ENCODE measurements around the gene CREB3L1.
A peak's percentile ranks its signal among the peaks of the same experiment; 100 is the strongest.

Gene CREB3L1

DNA sequence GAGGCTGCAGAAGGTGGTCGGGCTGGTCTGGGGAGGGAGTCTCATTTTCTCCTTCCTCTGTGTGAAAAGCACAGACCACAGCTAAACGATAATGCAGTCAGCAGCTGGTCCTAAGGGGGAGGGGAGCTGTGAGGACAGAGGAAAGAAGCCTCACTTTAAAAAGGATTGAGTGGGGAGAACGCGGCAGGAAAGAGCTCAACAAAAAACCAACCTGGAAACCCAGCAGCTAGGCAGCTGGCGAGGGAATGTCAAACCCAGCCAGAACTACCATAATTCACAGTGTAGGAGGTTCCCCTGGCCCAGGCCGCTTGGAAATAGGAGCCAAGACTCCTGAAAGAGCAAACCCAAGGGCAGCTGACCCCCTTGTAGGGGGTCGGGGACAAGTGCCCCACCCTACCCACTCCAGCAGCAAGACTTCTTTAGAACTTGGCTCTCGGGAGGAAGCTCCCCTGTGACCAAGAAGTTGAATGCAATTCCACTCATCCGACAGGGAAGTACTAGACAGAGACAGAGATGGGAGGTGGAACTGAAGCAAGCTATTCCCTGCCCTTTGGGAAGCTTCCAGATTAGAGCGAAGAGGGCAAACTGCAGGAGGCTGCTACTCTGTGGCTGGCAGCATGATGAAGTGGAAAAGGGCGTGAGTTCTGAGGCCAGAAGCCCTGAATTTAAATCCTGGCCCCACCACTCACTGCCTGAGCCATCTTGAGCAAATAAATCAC is 53.3 kb downstream of the CREB3L1 start:
- DNase-seq, result no peak

DNA sequence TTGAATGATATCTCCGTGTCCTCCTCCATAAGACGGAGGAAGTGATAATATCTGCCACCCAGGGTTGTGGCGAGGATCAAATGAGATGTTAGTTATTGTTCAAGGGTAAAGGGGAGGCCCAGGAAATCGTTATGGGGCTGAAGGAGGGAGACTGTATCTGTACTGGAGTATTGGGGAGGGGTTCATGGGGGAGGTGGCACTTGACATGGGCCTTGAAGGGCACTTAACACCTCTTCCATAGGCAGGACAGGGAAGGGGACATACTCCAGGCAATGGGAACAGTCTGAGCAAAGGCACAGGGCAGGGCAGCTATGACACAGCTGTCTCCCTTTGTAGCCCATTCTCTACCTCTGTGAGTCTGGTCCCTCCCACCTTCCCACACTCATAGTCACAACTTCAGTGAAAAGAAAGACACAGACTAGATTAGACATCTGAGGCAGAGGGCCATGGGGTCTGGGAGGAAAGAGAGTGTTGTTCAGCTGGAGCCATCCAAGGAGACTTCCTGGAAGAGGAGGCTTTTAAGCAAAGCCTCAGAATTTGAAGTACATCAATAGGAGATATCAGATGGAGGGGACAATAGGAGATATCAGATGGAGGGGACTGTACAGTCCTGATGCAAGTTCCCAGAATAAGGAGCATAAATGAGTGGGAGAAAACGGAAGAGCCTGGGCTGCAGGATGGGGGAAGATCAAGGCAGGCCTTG is 54.0 kb downstream of the CREB3L1 start:
- no peak for DNase-seq

DNA sequence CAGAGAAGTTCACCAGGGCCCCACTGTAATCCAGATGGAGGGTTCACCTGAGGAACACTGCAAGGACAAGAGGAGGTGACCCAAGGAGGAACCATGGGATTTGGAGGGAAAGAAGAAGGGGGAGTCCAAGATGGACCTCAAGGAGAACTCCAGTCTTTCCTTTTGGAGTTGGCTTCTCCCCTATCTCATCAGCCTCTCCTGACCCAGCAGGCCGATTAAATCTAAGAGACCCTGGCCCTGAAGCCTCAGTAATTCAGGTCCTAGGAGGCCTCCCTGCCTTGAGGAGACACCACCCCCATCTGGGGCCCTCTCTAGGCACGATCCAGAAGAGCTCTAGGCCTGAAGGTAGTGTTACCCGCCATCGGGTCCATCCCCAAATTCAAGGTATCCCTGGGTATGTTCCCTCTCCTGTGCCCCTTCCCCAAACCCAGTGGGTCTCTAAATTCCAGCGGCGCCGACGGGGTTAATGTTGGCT is 54.7 kb downstream of the CREB3L1 start:
- no peak for DNase-seq

DNA sequence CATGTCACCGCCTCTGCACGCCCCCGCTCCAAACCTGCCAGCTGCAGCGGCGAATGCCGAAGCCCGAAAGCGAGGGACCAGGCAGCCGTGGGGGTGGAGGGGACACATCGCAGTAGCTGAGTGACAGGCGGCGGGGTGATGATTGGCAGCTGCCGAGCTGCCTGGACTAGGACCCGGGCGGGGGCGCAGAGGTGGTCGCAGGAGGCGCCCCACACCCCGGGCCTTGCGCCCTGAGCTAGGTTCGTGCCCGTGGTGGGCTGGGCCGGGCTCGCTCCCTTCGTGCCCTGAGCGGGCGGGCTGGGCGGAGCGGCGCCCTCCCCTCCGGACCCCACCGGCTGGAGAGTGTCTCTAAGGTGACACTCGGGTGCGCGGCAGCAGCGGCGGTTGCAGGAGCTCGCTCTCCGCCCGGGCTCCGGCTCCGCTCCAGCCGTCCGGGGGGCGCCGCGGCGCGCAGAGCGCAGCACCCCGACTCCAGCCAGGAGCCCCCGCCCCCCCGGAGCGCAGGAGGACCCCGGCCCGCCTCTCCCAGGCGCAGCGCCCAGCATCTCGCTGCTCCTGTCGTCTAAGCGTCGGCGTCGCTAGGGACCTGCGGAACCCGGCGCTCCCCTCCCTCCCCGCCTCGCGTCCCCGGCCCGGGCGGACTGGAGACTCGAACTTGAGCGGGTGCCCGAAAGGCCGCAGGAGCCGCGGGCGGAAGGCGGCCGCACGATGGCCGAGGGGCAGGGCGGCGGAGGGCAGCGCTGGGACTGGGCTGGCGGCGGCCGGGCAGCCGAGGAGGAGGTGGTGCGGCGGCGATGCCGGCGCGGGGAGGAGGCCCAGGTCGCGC is 55.3 kb downstream of the CREB3L1 start:
- no peak for DNase-seq

DNA sequence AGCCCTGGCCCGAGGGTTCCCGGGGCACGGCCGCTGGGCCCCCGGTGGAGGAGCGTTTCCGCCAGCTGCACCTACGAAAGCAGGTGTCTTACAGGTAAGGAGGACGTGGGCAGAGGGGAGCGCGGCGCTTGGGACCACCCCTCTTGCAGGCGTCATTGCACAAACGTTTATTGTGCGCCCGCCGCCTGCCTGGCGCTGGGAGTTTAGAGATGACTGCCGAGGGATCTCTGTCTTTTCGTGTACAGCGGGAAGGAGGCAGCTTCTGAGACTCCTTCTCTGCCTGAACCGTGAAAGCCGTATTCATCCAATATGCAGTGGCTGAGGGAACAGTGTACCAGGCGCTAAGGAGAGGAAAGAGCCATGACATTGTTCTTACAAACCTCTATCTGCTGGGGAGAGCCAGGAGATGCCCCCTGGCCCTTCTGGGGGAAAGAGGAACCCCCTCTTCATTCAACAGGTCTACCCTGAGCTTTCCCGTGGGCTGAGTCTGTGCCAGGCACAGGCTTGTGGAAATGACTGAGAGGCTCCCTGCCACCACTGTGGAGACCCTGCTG is 56.0 kb downstream of the CREB3L1 start:
- DNase-seq, result no peak

DNA sequence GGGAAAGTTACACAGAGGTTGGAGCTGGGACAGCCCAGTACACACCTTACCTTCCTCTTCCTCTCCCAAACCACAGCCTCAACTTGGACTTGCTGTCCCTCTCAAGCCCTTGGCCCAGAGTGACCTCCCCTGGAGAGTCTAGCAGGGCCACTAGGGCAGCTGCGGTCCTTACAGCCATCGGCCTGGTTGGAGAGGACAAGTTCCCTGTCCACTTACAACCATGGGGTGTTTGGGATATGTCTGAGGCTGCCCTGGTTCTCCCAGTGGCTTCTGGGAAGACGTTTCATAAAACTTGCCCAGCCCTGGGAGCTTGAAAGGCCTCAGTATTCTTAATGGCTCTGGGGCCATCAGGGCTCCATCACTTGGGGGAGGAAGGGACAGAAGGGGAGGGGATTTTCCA is 56.7 kb downstream of the CREB3L1 start:
- DNase-seq, result no peak

DNA sequence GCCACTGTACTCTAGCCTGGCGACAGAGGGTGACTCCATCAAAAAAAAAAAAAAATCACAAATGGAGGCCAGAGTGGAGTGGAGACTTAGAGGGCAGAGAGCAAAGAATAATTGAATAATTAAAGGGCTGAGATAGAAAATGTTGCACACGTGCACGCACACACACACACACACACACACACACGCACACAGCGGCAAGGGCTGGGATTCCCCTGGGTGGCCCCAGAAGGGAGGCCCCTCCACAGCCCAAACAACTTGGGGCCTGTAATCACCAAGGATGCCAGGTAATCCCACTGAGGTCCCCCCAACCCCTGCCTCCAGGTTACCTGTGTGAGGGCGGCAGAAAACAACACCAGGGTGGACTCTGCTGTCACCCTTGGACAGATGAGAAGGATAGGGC is 57.8 kb downstream of the CREB3L1 start:
- no peak for DNase-seq

DNA sequence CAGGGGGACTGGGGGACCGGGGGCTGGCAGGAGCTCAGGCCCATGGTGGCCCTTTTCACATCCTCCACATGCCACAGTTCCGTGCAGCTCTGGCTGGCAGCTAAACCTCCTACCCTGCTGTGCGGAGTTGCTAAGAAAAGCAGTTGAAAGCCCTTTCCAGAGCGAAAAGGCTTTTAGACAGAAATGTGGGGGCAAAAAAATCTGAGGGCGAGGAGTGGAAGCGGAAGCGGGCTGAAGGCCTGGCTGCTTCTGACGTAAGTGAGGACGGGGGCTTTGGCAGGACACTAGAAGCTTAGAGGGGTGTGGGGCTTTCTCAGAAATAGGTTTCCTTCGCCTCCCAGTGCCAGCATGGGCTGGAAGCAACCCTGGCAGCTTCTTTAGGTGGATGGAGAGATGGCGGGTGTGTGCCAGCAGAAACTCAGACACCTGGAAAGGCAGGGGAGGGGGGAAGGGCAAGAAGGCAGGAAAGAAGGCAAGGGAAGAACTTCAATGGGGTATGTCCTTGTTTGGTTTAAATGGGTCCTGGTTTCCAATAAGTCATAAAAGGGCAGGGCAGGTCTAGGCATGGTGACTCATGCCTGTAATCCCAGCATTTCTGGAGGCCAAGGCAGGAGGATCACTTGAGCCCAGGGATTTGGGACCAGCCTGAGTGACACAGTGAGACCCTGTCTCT is 58.6 kb downstream of the CREB3L1 start:
- no peak for DNase-seq

DNA sequence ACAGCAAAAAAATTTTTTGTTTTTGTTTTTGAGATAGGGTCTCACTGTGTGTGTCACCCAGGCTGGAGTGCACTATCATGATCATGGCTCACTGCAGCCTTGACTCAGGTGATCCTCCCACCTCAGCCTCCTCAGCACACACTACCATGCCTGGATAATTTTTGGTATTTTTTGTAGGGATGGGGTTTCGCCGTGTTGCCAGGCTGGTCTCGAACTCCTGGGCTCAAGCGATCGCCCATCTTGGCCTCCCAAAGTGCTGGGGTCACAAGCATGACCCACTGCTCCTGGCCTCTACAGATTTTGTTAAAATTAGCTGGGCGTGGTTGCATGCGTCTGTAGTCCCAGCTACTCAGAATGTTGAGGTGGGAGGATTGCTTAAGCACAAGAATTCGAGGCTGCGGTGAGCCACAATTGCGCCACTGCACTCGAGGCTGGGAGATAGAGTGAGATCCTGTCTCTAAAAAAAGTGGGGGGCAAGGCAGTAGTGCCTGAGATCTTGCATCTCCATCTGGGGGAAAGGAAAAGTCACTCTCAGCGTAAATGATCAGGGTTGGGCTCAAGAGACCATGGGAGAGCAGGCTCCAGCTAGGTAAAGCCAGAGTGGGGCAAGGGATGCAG is 59.2 kb downstream of the CREB3L1 start:
- no peak for DNase-seq

DNA sequence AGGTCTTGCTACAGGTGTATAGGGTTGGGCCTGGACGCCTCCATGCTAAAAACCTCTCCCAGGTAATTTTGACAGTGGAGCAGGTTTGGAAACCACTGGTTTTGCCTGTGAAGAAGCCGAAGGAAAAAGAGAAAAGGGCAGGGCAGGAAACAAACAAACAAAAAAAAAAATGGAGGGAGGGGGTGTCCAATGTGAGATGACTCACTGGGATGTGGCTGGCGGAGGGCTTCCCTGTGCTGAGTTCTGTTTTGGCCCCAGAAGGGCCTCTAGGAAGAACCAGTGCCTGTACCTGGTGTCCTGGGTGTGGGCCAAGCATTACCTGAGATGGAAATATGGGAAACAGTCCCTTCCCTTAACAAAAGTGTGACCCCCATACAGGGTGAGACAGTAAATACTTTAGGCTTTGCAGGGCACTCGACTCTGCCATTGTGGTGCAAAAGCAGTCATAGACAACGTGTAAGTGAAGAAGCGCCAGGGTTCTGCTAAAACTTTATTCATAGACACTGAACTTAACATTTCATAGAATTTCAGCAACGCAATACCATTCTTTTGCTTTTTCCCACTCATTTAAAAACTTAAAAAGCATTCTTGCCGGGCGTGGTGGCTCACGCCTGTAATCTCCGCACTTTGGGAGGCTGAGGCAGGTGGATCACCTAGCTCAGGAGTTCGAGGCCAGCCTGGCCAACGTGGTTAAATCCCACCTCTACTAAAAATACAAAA is 60.3 kb downstream of the CREB3L1 start:
- no peak for DNase-seq

DNA sequence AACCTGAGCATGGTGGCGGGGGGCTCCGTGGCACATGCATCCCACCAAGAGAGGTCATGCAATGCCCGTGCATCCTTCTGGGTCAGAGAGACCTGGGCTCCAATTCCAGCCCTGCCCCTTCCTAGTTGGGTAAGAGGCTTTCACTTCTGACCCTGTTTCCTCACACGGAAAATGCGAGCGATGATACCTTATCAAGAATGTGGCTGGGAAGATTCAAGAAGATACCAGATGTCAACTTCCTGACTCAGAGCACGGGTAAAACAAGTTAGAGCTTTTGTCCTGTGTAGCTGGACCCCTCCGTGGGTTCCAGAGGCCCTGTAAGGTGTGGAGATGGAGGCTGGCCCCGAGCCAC is 61.1 kb downstream of the CREB3L1 start:
- no peak for DNase-seq

DNA sequence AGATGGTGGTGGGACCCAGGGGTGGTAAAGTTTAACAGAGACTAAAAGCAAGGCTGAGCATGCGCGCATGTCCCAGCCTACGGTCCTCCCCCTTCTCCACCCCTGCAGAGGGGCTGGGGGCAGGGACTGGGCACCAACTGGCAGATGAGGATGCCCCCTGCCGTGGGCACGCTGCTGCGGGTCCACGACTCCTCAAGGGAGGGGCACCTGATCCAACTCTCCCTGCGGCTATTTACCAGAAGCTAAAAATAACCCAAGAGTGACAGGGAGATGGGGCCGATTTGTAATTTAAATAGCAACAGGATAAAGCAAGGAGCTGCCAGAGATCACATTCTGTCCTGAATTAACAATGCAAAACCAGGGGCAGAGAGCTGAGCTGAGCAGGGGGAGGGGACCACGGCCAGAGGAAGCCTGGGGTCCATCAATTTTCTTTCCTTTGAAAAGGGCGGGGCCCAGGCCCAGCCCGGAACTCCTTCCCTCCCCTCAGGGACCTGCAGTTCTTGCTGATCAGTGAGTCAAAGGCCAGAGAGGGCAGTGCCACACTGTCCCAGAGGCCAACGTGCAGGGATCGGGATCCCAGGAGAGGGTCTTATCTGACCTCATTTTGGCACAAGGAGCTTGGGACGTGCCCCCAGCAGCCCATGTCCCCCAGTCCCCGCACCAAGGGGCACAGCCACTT is 61.7 kb downstream of the CREB3L1 start:
- DNase-seq, result peak; percentile 62

DNA sequence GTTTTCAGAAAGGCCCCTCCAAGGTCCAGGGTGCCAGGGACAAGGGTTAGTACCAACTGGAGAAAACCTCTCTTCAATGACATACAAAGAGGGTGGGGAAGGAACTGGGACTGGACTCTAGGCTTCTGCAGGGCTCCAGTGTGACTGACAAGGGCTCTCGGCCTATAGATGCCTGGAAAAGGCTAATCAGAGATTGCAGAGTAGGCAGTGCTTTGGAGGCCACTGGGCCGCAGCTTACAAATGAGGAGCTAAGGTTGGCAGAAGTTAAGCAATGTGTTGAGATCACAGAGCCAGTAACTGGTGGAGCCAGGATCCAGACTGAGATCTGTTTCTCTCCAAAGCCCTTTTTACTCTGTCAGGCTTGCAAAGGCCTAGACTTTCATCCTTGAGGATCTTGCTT is 62.4 kb downstream of the CREB3L1 start:
- no peak for DNase-seq

DNA sequence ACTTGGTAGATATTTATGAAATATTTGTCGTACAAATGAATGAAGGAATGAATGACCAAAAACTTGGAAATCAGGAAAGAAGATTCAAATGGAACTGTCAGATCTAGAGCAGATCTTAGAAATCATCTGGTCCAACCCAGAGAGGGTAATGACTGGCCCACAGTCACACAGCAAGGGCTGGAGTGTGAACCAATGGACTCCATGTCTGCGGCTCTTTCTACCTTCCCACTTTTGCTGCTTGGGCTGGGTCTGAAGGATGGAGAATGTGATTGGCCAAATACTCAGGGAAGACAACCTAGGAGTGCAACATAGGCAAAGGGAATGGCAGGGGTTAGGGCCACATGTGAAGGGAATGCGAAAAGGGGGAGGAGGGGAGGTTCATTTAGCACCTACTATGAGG is 64.0 kb downstream of the CREB3L1 start:
- no peak for DNase-seq

DNA sequence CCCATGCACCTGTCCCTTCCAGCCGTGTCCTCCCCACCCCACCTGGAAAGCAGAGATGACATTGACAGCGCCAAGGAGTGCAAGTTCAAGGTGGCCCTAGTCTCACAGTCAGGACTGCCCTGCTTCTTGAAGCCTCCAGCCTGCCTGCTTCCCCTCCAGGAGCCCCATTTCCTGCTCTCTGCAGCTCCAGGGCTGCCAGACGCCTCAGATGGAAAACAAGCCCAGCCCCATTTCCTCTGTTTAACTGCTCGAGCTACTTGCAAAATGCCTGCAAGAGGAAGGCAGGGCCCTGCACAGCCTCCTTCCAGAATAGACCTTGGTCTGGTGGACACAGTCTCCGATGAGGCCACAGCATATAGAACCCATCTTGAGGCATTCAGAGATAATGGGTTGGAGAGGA is 64.8 kb downstream of the CREB3L1 start:
- DNase-seq, result no peak

DNA sequence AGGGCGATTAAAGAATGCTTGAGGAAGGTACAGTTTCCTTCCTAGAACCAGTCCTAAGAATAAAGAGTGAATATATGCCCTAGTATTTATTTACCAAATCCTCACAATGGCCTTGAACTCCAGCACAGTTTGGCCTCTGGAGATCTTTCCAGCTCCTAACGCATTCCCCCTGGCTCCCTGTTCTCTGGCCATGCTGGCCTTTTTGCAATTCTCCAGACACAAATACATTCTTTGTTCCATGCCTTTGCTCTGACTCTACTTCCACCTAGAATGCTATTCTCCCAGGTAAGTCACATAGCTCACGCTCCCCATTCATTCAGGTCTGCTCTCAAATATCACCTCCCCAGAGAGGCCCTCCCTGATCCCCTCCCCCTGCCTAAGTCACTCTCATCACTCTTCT is 66.1 kb downstream of the CREB3L1 start:
- no peak for DNase-seq

DNA sequence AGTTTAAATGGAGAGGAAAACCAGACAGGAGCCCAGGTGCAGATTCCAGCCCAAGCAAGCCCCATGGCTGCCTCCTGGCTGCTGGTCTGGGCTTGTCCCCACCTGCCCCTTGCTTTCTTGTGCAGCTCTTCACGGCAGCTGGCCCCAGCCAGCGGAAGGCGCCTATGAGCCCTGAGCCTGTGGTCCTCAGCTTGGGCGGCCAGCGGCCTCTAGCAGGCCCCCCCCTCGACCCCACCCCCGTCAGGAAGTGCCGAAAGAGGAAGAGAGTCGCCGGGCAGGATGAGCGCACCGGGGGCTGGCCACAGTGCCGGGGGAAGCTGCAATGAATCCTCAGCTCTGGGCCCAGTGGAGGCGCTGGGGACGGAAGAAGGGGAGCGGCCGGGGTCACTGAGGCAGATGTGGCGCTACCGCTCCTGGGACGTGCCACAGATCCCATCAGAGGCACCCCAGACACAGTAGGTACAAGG is 67.7 kb downstream of the CREB3L1 start:
- no peak for DNase-seq

DNA sequence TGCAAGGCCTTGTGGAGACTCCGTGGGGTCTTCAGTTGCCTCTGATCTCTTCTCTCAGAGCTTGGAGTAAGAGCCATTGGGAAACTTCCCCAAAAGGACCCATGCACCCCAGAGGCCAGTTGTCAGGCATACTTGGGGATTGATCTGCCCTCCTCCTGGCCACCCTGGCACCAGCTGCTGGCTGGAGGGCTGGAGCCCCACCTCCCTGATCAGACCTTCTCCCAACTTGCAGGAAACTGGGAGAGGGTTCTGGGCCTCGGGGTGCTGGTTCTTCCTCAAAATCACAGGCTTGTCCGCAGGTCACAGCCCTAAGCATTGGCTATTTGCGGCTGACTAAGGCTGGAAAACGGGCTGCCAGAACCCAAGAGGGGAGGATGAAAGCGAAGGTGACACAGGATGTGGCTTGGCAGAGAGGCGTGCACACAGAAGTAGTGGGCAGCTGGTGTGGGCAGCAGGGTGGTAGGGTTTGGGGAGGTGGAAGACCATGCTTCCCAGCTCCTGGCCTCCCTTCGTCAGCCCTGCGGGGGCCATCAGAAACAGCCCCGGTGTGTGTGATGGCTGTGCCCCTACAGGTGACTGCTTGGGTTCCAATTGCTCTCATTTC is 68.5 kb downstream of the CREB3L1 start:
- DNase-seq, result no peak

DNA sequence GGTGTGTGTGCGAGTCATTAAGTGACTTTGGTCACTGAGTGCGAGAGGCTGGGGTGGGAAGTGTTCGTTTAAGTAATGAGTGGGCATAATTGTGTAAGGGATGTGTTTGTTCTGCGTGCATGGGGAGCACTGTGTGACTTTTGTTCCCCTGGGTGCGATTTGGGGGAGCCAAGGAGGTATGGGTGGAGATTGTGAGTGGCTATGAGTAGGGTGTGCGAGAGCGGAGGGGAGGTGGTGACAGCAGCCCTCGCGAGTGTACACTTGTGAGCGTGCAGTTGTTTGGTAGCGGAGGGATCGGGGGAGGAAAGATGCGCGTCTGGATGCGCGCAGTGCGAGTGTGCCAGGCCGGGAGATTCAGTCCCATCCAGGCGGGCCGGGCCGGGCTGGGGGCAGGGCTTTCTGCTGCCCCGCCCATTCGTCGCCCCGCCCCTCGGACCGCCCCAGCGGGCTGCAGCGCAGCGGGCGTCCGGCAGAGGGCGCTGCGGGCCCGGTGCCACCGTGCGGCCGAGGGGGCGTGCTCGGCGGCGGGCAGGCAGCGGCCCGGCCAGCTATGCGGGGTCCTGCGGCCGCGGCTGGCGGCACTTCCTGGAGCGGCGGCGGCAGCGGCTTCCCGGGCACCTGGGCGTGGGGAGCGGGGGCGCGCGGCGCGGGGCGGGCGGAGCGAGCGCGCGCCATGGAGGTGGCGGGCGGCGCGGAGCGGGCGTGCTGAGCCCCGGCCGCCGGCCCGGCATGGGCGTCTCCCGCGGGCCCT is 69.6 kb downstream of the CREB3L1 start, which contains the start of gene DGKZ:
Gene DGKZ, plus strand, starts transcription at position 578 of the 751 bp plus-strand sequence. CDS start 197 bp downstream, outside the sequence.
- DNase-seq, result peak; percentile 79

Data from NCI-H1436 (cell line).